Fibroblast of skin of abdomen (primary cell): ENCODE data around the gene CEL.
"Not testable (repeated sequence)": the region's sequence is repeated elsewhere in the genome, so short reads cannot be mapped to it uniquely, and the experiment has no call there.

ENCODE experiments used
- DNase-seq: peaks from one replicate; pipeline ENCODE4 v3.0.0-alpha.2; 2013

Gene CEL

DNA sequence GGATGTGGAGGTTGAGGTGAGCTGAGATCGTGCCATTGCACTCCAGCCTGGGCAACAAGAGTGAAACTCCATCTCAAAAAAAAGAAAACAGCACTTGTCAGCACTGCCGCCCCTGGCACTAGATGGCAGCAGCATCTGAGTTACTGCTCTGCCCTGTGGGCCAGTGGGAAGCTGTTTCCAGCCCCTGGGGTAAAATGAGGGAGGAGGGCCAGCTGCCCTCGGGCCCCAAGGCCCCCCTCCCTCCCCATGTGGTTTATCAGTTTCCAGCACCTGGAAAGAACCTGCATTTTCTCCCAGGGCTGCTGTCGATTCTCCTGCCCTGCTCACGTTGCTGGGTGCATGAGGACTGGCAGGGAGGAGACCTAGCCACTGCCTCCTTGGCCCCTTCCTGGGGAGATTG is 13.2 kb upstream of the CEL start:
- DNase-seq, result peak; percentile 20

- no peak for DNase-seq
These were observed 12.7 kb upstream of the CEL start for GRCh38 chr9:133049043-133049442.

DNA sequence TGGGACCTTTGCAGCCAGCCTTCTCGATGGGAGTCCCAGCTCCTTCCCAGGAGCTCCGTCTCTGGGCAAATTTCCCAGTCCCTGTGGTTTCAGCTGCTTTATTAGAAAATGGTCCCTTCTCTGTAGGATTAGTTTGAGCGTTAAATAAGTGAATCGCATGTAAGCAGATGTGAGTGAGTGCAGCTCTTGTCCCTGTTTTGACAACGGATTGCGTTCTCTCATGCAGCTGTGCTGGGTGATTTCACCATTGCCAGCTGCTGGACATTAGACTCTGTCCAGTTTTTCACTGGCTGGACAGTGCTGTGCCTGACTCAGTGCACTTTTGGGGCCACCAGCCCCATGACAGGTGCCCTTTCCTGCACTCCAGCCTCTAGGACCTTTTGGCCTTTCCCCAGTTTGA is 11.6 kb upstream of the CEL start:
- peak; percentile 50 for DNase-seq

DNA sequence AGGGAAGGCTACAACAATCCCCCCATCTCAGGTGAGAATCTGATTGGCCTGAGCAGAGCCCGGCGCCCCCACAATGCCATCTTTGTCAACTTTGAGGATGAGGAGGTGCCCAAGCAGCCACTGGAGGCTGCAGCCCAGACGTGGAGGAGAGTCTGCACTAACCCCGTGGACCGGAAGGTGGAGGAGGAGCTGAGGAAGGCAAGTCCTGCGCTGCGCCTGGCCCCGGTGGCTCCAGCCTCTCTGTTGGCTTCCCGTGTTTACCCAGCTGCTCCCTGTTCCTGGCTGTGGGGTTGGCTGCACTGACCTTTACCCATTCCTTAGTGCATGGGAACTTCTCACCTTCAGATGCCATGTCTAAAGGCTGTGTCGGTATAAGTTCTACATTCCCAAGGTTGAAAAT is 11.0 kb upstream of the CEL start:
- no peak for DNase-seq

- no peak for DNase-seq
These were observed 10.4 kb upstream of the CEL start for GRCh38 chr9:133051281-133051900.

DNA sequence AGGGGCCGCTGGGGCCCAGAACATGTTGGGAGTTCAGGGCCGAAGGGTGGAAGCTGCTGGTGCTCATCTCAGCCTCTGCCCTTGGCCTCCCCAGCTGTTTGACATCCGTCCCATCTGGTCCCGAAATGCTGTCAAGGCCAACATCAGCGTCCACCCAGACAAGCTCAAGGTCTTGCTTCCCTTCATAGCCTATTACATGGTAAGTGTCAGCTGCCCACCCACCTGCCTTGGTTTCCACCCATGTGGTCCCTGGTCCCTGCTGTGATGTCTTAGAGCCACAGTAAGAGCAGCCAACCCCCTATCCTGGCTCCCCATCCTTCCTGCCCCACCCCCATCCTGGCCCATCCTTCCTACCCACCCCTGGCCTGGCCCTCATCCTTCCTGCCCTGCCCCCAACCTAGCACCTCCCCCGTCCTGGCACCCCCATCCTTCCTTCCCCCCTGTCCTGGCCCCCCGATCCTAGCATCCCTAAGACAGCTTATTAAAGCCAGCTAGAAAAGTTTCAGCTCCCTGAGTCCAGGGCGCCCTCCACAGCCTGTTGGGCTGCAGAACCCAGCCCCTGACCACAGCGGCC is 9.7 kb upstream of the CEL start:
- DNase-seq, result no peak

DNA sequence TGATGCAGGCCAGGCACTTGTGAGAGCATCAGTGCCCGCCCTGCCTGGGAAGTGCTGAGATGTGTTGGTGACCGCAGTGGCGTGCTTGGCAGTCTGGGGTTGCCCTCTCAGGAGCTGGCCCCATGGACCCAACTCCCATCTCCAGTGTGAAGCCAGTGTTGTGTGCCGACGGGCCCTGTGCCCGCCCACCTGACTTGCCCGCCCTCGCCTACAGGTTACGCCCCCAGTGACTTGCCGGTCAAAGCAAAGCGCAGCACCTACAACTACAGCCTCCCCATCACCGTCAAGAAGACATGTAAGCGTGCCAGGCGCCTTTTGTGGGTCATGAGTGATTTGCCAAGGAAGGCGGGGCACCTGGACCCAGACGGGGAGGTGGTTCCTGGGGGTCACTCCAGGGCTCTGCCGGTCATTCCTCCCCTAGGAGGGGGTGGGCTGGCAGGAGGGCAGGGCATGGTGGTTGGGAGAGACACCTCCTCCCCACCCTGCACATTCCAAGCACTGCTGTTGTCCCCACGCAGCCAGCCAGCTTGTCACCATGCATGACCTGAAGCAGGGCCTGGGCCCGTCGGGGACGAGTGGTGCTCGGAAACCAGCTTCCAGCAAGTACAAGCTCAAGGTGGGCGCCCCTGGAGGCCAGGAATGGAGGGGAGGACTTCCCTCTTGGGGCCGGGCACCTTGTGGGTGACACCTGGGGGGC is 7.4 kb upstream of the CEL start:
- no peak for DNase-seq

DNA sequence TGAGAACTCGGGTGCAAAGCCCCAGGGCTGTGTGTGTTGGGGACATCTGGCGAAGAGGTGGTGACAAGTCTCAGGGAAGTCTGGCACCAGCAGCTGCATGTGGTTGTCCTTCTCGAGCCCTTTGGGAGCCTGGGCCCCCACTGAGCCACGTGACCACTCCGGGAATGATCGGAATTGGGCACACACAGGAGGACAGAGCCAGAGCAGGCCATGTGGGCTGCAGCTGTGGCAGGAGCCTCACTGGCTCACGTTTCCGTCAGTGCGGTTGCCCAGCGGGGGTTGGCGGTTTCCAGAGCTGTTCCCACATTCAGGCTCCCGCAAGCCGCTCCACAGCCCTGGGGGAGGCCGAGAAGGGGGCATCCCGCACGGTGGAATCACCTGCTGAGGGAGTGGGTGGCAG is 6.8 kb upstream of the CEL start:
- peak; percentile 93 for DNase-seq

- DNase-seq, result no peak
These were observed 5.9 kb upstream of the CEL start for GRCh38 chr9:133055788-133056420.

GRCh38 chr9:133056533-133056932 is 5.2 kb upstream of the CEL start:
- DNase-seq, result no peak

- no peak for DNase-seq
These were observed 4.8 kb upstream of the CEL start for GRCh38 chr9:133057006-133057405.

- no peak for DNase-seq
These were observed 4.2 kb upstream of the CEL start for GRCh38 chr9:133057553-133057952.

DNA sequence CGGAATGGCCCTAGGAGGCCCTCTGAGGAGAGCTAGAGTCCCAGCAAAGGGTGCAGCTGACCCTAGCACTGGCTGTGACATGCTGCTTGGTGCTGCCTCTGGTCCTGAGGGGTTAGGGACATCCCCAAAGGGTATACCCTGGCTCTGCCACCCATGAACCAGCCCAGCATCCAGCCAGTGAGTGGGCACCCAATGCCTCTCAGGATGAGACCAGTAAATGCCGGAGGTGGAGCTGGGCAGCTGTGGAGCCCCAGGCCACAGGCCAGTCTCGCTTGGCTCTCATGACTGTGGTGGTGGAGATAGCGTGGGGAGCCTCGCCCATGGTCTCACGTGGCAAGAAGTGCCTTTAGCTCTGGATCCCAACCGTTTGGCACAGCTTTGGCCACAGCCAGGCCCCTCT is 3.7 kb upstream of the CEL start:
- no peak for DNase-seq

GRCh38 chr9:133058550-133059320 is 3.0 kb upstream of the CEL start:
- no peak for DNase-seq

DNA sequence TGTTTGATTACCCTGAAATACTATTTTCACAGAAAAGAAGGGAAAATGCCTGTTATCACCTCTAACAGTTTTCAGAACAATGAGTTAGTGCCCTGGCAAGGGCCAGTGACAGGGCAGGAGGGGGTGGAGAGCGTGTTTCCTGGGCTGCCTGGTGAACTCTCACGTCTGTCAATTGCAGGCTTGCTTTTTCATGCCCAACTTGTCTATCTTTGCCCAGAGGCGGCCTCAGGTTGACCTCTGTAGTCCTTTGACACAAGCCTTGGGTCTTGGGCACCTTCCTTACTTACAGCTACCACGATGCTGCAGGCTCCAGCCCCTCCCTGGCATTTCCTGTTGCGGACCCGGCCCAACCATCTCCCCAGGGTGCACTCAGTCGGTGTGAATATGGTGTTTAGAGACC is 2.2 kb upstream of the CEL start:
- DNase-seq, result no peak

DNA sequence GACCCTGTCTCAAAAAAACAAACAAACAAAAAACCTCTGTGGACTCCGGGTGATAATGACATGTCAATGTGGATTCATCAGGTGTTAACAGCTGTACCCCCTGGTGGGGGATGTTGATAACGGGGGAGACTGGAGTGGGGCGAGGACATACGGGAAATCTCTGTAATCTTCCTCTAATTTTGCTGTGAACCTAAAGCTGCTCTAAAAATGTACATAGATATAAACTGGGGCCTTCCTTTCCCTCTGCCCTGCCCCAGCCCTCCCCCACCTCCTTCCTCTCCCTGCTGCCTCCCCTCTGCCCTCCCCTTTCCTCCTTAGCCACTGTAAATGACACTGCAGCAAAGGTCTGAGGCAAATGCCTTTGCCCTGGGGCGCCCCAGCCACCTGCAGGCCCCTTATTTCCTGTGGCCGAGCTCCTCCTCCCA is 1.4 kb upstream of the CEL start:
- DNase-seq, result no peak

DNA sequence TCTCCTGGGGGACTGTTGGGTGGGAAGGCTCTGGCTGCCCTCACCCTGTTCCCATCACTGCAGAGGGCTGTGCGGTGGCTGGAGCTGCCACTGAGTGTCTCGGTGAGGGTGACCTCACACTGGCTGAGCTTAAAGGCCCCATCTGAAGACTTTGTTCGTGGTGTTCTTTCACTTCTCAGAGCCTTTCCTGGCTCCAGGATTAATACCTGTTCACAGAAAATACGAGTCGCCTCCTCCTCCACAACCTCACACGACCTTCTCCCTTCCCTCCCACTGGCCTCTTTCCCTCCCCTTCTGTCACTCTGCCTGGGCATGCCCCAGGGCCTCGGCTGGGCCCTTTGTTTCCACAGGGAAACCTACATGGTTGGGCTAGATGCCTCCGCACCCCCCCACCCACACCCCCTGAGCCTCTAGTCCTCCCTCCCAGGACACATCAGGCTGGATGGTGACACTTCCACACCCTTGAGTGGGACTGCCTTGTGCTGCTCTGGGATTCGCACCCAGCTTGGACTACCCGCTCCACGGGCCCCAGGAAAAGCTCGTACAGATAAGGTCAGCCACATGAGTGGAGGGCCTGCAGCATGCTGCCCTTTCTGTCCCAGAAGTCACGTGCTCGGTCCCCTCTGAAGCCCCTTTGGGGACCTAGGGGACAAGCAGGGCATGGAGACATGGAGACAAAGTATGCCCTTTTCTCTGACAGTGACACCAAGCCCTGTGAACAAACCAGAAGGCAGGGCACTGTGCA is 590 bp upstream of the CEL start:
- DNase-seq, result not testable (repeated sequence)

- not testable (repeated sequence) for DNase-seq
These were observed 788 bp downstream of the CEL start for GRCh38 chr9:133062569-133062968.

DNA sequence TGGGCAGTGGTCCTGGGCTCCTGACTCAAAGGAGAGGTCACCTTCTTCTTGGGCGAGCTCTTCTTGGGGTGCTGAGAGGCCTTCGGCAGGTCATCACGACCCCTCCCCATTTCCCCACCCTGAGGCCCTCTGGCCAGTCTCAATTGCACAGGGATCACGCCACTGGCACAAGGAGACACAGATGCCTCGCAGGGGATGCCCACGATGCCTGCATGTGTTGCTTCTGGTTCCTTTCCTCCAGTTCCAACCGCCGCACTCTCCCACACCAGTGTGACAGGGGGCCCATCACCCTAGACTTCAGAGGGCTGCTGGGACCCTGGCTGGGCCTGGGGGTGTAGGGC is 1.3 kb downstream of the CEL start:
- DNase-seq, result no peak

- no peak for DNase-seq
These were observed 1.9 kb downstream of the CEL start for GRCh38 chr9:133063500-133064231.

GRCh38 chr9:133064241-133065069 is 2.7 kb downstream of the CEL start:
- no peak for DNase-seq
